ENCODE data around the gene CALML3. TPM values are rescaled to one million over a fixed set of nuclear protein-coding genes. Genes with fewer than 3 reads are reported as not detected.

CALML3 gene
- total RNA-seq, 1 experiment from 2014 or later, result not detected

DNA sequence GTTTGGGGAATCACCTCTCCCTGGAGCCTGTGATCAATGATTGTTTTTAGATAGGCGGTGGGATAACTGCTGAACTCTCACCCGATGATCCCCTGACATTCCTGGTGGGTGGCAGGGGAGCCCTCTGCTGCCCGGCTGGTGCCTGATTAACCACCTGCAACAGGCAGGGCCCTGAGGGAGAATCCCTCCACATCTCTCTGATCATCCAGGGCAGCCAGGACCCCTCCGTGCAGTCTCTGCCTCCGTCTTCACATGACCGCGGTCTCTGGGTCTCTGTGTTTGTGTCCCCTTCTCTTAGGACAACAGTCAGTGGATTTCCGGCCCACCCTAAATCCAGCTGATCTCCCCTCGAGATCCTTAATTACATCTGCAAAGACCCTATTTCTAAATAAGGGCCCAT is 42.7 kb upstream of the CALML3 start:
- in situ Hi-C loops (cut with HindIII; ENCODE audit: low pct_unique_long_range_greater_than_20kb, low sequenced_read_pairs), result no loop called here
- Histone ChIP-seq H3K27me3 (ENCODE audit: control insufficient read depth, insufficient read depth, low read length) (no peaks in the 10 kb centered on the region), H3K4me3 (ENCODE audit: low read depth in 2 of 2, low read length in 2 of 2) (no peak overlapping the region), H3K27ac (ENCODE audit: low read length) (no peak overlapping the region), H3K4me1 (ENCODE audit: control insufficient read depth, insufficient read depth, low read length) (no peaks in the 10 kb centered on the region), H3K9me3 (ENCODE audit: control insufficient read depth, insufficient read depth, low read depth, low read length) (no peaks in the 10 kb centered on the region), H3K36me3 (ENCODE audit: control insufficient read depth, insufficient read depth, low read length) (no peaks in the 10 kb centered on the region)
- POLR2A ChIA-PET, result no interaction called here
- no peak for TF ChIP-seq CTCF (IDR thresholded peaks at IDR 0.05)
- TF ChIP-seq POLR2AphosphoS5 (IDR thresholded peaks at IDR 0.05; ENCODE audit: low read depth, low read length), result no peak
- no peak for TF ChIP-seq TCF7L2 (IDR thresholded peaks at IDR 0.05; ENCODE audit: low read depth, low read length)
- no peak for TF ChIP-seq SIN3A (IDR thresholded peaks at IDR 0.05; ENCODE audit: borderline replicate concordance, insufficient read depth, low read depth, low read length)
- no peak for TF ChIP-seq REST (IDR thresholded peaks at IDR 0.05; ENCODE audit: insufficient read depth in 1 of 2, low read depth in 2 of 2, low read length in 1 of 2)
- BruUV-seq (replicated peaks), result no TSS peak
- CTCF ChIA-PET, result no interaction called here
- ATAC-seq (no peak), DNase-seq (ENCODE audit: low read depth, low spot score) (no peak)
- intact Hi-C loops (cut with micrococcal nuclease; ENCODE audit: unreplicated experiment), result no loop called here

GRCh38 chr10:5484205-5484604 is 40.6 kb upstream of the CALML3 start:
- Histone ChIP-seq H3K4me3 (ENCODE audit: low read depth in 2 of 2, low read length in 2 of 2) (no peak overlapping the region), H3K36me3 (ENCODE audit: control insufficient read depth, insufficient read depth, low read length) (no peaks in the 10 kb centered on the region), H3K9me3 (ENCODE audit: control insufficient read depth, insufficient read depth, low read depth, low read length) (no peaks in the 10 kb centered on the region), H3K4me1 (ENCODE audit: control insufficient read depth, insufficient read depth, low read length) (no peaks in the 10 kb centered on the region), H3K27ac (ENCODE audit: low read length) (no peak overlapping the region), H3K27me3 (ENCODE audit: control insufficient read depth, insufficient read depth, low read length) (no peaks in the 10 kb centered on the region)
- DNase-seq (ENCODE audit: low read depth, low spot score) (no peak), ATAC-seq (no peak)
- intact Hi-C loops (cut with micrococcal nuclease; ENCODE audit: unreplicated experiment), result no loop called here
- in situ Hi-C loops (cut with HindIII; ENCODE audit: low pct_unique_long_range_greater_than_20kb, low sequenced_read_pairs), result no loop called here
- POLR2A ChIA-PET, result no interaction called here
- BruUV-seq (replicated peaks), result no TSS peak
- CTCF ChIA-PET, result no interaction called here
- no peak for TF ChIP-seq POLR2AphosphoS5 (IDR thresholded peaks at IDR 0.05; ENCODE audit: low read depth, low read length)
- no peak for TF ChIP-seq SIN3A (IDR thresholded peaks at IDR 0.05; ENCODE audit: borderline replicate concordance, insufficient read depth, low read depth, low read length)
- no peak for TF ChIP-seq REST (IDR thresholded peaks at IDR 0.05; ENCODE audit: insufficient read depth in 1 of 2, low read depth in 2 of 2, low read length in 1 of 2)
- TF ChIP-seq CTCF (IDR thresholded peaks at IDR 0.05), result no peak
- TF ChIP-seq TCF7L2 (IDR thresholded peaks at IDR 0.05; ENCODE audit: low read depth, low read length), result no peak
